Spleen (tissue), 11 donors: Measurements from ENCODE around the gene CA10. TPM values are rescaled to one million over a fixed set of nuclear protein-coding genes. Genes with fewer than 3 reads are reported as not detected.

Experiments
- DNase-seq: peaks from one replicate; pipeline ENCODE4 v3.0.0-alpha.2; 2020
- H3K27ac ChIP-seq, 8 donors: fragments of 200-600 bp; sonication (generic) in 7 of 8; 1 replicate in 4 of 8; 2 replicates in 4 of 8; pipeline versions ENCODE4 v1.5.0 to v1.8.0; 2016 to 2021; ENCODE audit warnings: inconsistent platforms in 4 of 8, mild to moderate bottlenecking in 4 of 8, moderate library complexity in 1 of 8
- H3K27me3 ChIP-seq, 7 donors: fragments of 200-600 bp; sonication (generic) in 6 of 7; replicated peaks in 1 of 7; 1 replicate in 4 of 7; 2 replicates in 3 of 7; pipeline versions ENCODE4 v1.5.0 to v1.8.0; 2016 to 2021; ENCODE audit warnings: inconsistent platforms in 3 of 7, mild to moderate bottlenecking in 1 of 7
- H3K36me3 ChIP-seq, 6 donors: fragments of 200-600 bp; sonication (generic) in 5 of 6; 1 replicate in 4 of 6; 2 replicates in 2 of 6; pipeline versions ENCODE4 v1.5.0 to v1.8.0; 2016 to 2021; ENCODE audit warnings: inconsistent platforms in 2 of 6
- H3K4me1 ChIP-seq, 6 donors: fragments of 200-600 bp; sonication (generic) in 5 of 6; 1 replicate in 3 of 6; 2 replicates in 3 of 6; pipeline versions ENCODE4 v1.5.0 to v1.8.0; 2016 to 2021; ENCODE audit warnings: inconsistent platforms in 3 of 6
- H3K4me3 ChIP-seq, 8 donors: fragments of 200-600 bp; sonication (generic) in 7 of 8; 1 replicate in 4 of 8; 2 replicates in 4 of 8; pipeline versions ENCODE4 v1.5.0 to v1.8.0; 2016 to 2021; ENCODE audit warnings: inconsistent platforms in 4 of 8, mild to moderate bottlenecking in 4 of 8, moderate library complexity in 2 of 8
- H3K9me3 ChIP-seq, 8 donors: fragments of 200-600 bp; sonication (generic) in 7 of 8; 1 replicate in 4 of 8; 2 replicates in 4 of 8; pipeline versions ENCODE4 v1.5.0 to v1.8.0; 2016 to 2021; ENCODE audit warnings: inconsistent platforms in 4 of 8
- CTCF ChIP-seq, 11 experiments: fragments of 200-600 bp in 7 of 11; fragments of 450-650 bp in 4 of 11; sonication (generic) in 4 of 11; IDR thresholded peaks in 8 of 11; conservative IDR thresholded peaks in 3 of 11; 1 replicate in 7 of 11; 2 replicates in 4 of 11; pipeline versions ENCODE4 v1.4.0 to v1.8.0; 2016 to 2021; ENCODE audit warnings: antibody characterized with exemption in 11 of 11, inconsistent platforms in 4 of 11, mild to moderate bottlenecking in 1 of 11
- POLR2A ChIP-seq, 3 donors: fragments of 450-650 bp; IDR thresholded peaks; one replicate each; pipeline ENCODE4 v1.5.1; 2017; ENCODE audit warnings: antibody characterized with exemption in 3 of 3, mild to moderate bottlenecking in 1 of 3
- POLR2AphosphoS5 ChIP-seq, 3 donors: sonication (generic); formaldehyde crosslinking; IDR thresholded peaks; one replicate each; pipeline ENCODE4 v1.5.1; 2017; ENCODE audit warnings: antibody characterized with exemption in 3 of 3
- WGBS, 5 donors: extraction: QIAGEN DNeasy Blood & Tissue Kit in 3 of 5; methylation state at CpG; one replicate each; pipeline versions ENCODE4 v1.1.5 to v1.1.7; 2013 to 2018; 5-methylcytosine and 5-hydroxymethylcytosine counted together
- intact Hi-C: fragments of 100-400 bp; cut with DNase I; formaldehyde crosslinking; loops from one replicate; pipeline ENCODE4 v1.15.0; 2023; ENCODE audit warnings: low total_unique reads
- polyA plus RNA-seq, 3 donors: library from polyadenylated mRNA; stranded (reverse); fragments of 200-250 nt; gene quantifications; one replicate each; pipeline ENCODE4 v1.2.1, GENCODE V29; 2013
- total RNA-seq, 7 donors: library from RNA; depleted of rRNA in 3 of 7; stranded (reverse); fragments of >200 nt in 3 of 7; fragmentation: NEBNext Ultra II Directional in 4 of 7; extraction: Animal tissue kit (Norgen Biotek cat#: 25700) in 4 of 7; gene quantifications; one replicate each; pipeline versions ENCODE4 v1.1.0 to v1.2.1, GENCODE V29; 2016 to 2021
- donor health status: healthy with polysubstance abuse.
- donor health status: DM: no; HTN: no; CAD: no; lungs with moderate emphysema.
- donor health status: DM: no; HTN: no; CAD: no.
- donor health status: Bipolar disorder and iron deficiency.
- donor health status: healthy.
- donor health status: DM: no; HTN: no; CAD: no.
- donor health status: DM: yes; HTN: yes; CAD: no.

CA10 gene
- total and polyA plus RNA-seq, 10 donors = 0.19 to 0.22 TPM; not detected in 8

DNA sequence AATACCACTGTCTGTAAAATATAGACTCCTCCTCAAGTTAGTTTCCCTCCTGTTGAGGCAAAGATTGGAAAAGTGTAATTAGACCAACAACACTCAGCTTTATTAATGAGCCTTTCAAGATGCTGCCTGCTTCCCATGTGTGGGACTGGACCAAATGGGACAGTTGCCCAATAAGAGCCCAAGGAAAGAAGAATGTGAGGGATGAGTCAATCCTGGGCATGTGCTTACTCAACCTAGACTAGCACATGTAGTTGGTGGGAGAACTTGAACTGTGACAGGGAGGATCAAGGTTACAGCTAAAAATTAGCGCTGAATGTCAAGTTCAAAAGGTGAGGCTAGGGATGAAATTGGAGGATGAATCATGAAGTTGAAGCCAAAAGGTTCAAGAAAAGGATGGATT, 435.5 kb downstream of the CA10 start:
- intact Hi-C loops = no loop called here
- 89 to 100% (median 99%) methylated on average over 1 of the region's 1 CpG for WGBS, 5 donors
- no peak for DNase-seq
- Histone ChIP-seq H3K9me3 (peaks cover 0 to 3% (median 0%) of the 10 kb centered on the region in 8 donors), H3K4me3 (no peak overlapping the region), H3K4me1 (no peaks in the 10 kb centered on the region), H3K36me3 (no peaks in the 10 kb centered on the region), H3K27me3 (no peaks in the 10 kb centered on the region), H3K27ac (no peak overlapping the region)
- TF ChIP-seq POLR2AphosphoS5 (IDR thresholded peaks at IDR 0.05) (no peak), POLR2A (IDR thresholded peaks at IDR 0.05) (no peak), CTCF (IDR thresholded peaks at IDR 0.05 in 8 of 11, conservative IDR thresholded peaks at IDR 0.05 in 3 of 11) (no peak)

DNA sequence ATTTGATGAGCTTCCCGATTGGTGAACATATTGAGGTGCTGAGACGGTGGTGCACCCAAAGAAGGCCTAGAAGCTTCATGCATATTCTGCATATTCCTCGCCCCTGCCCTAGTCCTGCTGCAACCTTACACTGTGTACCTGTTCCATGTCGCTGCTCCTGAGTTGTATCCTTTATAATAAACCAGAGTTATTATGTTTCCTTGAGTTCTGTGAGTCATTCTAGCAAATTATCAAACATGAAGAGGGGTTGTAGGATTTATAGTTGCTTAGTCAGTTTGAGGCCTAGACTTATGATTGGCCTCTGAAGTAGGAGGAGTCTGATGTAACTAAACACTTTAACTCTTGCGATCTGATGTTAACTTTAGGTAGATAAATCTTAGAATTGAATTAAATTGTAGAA, 436.8 kb downstream of the CA10 start:
- intact Hi-C loops = no loop called here
- H3K4me3 ChIP-seq = no peak overlapping the region
- peaks cover 0 to 3% (median 0%) of the 10 kb centered on the region in 8 donors for H3K9me3 ChIP-seq
- no peak overlapping the region for H3K27ac ChIP-seq
- TF ChIP-seq POLR2AphosphoS5 (IDR thresholded peaks at IDR 0.05) (no peak), POLR2A (IDR thresholded peaks at IDR 0.05) (no peak), CTCF (IDR thresholded peaks at IDR 0.05 in 8 of 11, conservative IDR thresholded peaks at IDR 0.05 in 3 of 11) (no peak)
- no peaks in the 10 kb centered on the region for H3K4me1 ChIP-seq
- 85 to 93% (median 91%) methylated on average over 5 of the region's 5 CpGs for WGBS, 5 donors
- H3K27me3 ChIP-seq = no peaks in the 10 kb centered on the region
- H3K36me3 ChIP-seq = no peaks in the 10 kb centered on the region
- DNase-seq = no peak

GRCh38 chr17:51720439-51720838, 438.1 kb downstream of the CA10 start:
- no peaks in the 10 kb centered on the region for H3K36me3 ChIP-seq
- no peaks in the 10 kb centered on the region for H3K4me1 ChIP-seq
- no peaks in the 10 kb centered on the region for H3K27me3 ChIP-seq
- TF ChIP-seq CTCF (IDR thresholded peaks at IDR 0.05 in 8 of 11, conservative IDR thresholded peaks at IDR 0.05 in 3 of 11) = no peak
- TF ChIP-seq POLR2A (IDR thresholded peaks at IDR 0.05) = no peak
- TF ChIP-seq POLR2AphosphoS5 (IDR thresholded peaks at IDR 0.05) = no peak
- intact Hi-C loops = no loop called here
- DNase-seq = no peak
- no peak overlapping the region for H3K27ac ChIP-seq
- H3K9me3 ChIP-seq = peaks cover 0 to 3% (median 0%) of the 10 kb centered on the region in 8 donors
- no peak overlapping the region for H3K4me3 ChIP-seq

DNA sequence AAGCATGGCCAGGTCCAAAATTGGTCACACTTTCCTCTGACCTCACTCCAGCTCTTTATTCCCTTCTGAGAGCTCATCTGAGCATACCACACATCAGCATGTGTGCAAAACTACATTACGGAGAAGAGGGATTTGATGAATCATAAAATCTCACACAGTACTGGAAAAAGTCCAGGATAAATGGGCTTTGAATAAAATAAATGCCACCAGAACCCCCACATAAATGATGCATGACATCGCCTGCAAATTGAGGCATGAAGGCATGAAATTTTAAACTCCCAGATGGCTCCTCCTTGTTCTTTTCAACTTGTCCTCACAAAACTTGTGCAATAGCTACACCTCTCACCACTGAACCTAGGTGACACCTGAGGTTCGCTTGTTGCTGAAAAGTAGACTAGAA, 439.5 kb downstream of the CA10 start:
- WGBS, 5 donors = 80 to 91% (median 88%) methylated on average over 3 of the region's 3 CpGs
- Histone ChIP-seq H3K27me3 (no peaks in the 10 kb centered on the region), H3K4me3 (no peak overlapping the region), H3K27ac (no peak overlapping the region), H3K9me3 (peaks cover 0 to 3% (median 0%) of the 10 kb centered on the region in 8 donors), H3K36me3 (no peaks in the 10 kb centered on the region), H3K4me1 (no peaks in the 10 kb centered on the region)
- no peak for DNase-seq
- TF ChIP-seq POLR2A (IDR thresholded peaks at IDR 0.05) (no peak), CTCF (IDR thresholded peaks at IDR 0.05 in 8 of 11, conservative IDR thresholded peaks at IDR 0.05 in 3 of 11) (no peak), POLR2AphosphoS5 (IDR thresholded peaks at IDR 0.05) (no peak)
- intact Hi-C loops = no loop called here
